Keratinocyte (primary cell): ENCODE data around the gene CCBE1. TPM values are rescaled to one million over a fixed set of nuclear protein-coding genes. Genes with fewer than 3 reads are reported as not detected.

Source experiments
- DNase-seq: peaks from one replicate; pipeline ENCODE4 v3.0.0-alpha.2; 2011; ENCODE audit warnings: low read depth, missing footprints, low spot score
- FAIRE-seq: peaks from 2 replicates; lab custom pipeline; 2011; peaks lifted over from hg19 to GRCh38; lab: Jason Lieb, UNC
- H2AFZ ChIP-seq: 2 replicates; pipeline ENCODE4 v1.6.0; 2012; ENCODE audit warnings: low read length, control low read depth, inconsistent platforms; ENCODE audit not compliant: control insufficient read depth
- H3K27ac ChIP-seq: 2 replicates; pipeline ENCODE4 v1.5.1; 2011; ENCODE audit warnings: low read length; ENCODE audit not compliant: control insufficient read depth, insufficient read depth
- H3K27me3 ChIP-seq: 3 replicates; pipeline ENCODE4 v1.6.0; 2011; ENCODE audit warnings: low read length; ENCODE audit not compliant: control insufficient read depth, insufficient read depth; ENCODE audit errors: extremely low read depth
- H3K36me3 ChIP-seq, 2 experiments: 2 replicates in 1 of 2; 3 replicates in 1 of 2; pipeline ENCODE4 v1.5.1; 2011; ENCODE audit warnings: low read length in 2 of 2, mild to moderate bottlenecking in 1 of 2; ENCODE audit not compliant: control insufficient read depth in 2 of 2, insufficient read depth in 2 of 2; ENCODE audit errors: extremely low read depth in 1 of 2
- H3K4me1 ChIP-seq: 3 replicates; pipeline ENCODE4 v1.5.1; 2011; ENCODE audit warnings: low read length; ENCODE audit not compliant: control insufficient read depth, insufficient read depth; ENCODE audit errors: extremely low read depth
- H3K4me2 ChIP-seq: 3 replicates; pipeline ENCODE4 v1.6.0; 2011; ENCODE audit warnings: low read depth, low read length; ENCODE audit not compliant: control insufficient read depth, insufficient read depth; ENCODE audit errors: extremely low read depth
- H3K4me3 ChIP-seq, 3 experiments: fragments of 200-600 bp in 1 of 3; sonication (generic) in 1 of 3; 2 replicates in 2 of 3; 3 replicates in 1 of 3; pipeline ENCODE4 v1.5.1; 2011 to 2016; ENCODE audit warnings: low read length in 3 of 3, mild to moderate bottlenecking in 3 of 3, control low read depth in 2 of 3, inconsistent platforms in 1 of 3, low read depth in 1 of 3, mixed read lengths in 1 of 3, mixed run types in 1 of 3, moderate library complexity in 1 of 3; ENCODE audit not compliant: control insufficient read depth in 2 of 3, insufficient read depth in 2 of 3; ENCODE audit errors: extremely low read depth in 1 of 3
- H3K79me2 ChIP-seq: 2 replicates; pipeline ENCODE4 v1.6.0; 2012; ENCODE audit warnings: low read length; ENCODE audit not compliant: control insufficient read depth, insufficient read depth
- H3K9ac ChIP-seq: 3 replicates; pipeline ENCODE4 v1.6.0; 2011; ENCODE audit warnings: low read length; ENCODE audit not compliant: control insufficient read depth, insufficient read depth; ENCODE audit errors: extremely low read depth
- H3K9me1 ChIP-seq: 3 replicates; pipeline ENCODE4 v1.6.0; 2011; ENCODE audit warnings: low read length; ENCODE audit not compliant: control insufficient read depth, insufficient read depth; ENCODE audit errors: extremely low read depth
- H3K9me3 ChIP-seq: 2 replicates; pipeline ENCODE4 v1.5.1; 2012; ENCODE audit warnings: low read depth, low read length; ENCODE audit not compliant: control insufficient read depth
- H4K20me1 ChIP-seq: 3 replicates; pipeline ENCODE4 v1.6.0; 2011; ENCODE audit warnings: low read length; ENCODE audit not compliant: control insufficient read depth, insufficient read depth; ENCODE audit errors: extremely low read depth
- EZH2 ChIP-seq: IDR thresholded peaks from one replicate; pipeline ENCODE4 v1.6.1; 2012; ENCODE audit warnings: inconsistent platforms, mild to moderate bottlenecking, low read length, moderate library complexity
- dilution Hi-C: fragments of 300-500 bp; cut with MboI; formaldehyde crosslinking; loops from one replicate; pipeline ENCODE4 v1.7.0; 2020; ENCODE audit warnings: low sequenced_read_pairs; ENCODE audit not compliant: extremely low pct_ligation_motif_present
- polyA plus RNA-seq, 5 experiments: library from polyadenylated mRNA; depleted of rRNA in 3 of 5; stranded (reverse) in 3 of 5; stranded (forward) in 1 of 5; unstranded in 1 of 5; fragments of >200 nt; gene quantifications; 1 replicate in 1 of 5; 2 replicates in 3 of 5; 3 replicates in 1 of 5; pipeline versions ENCODE4 v1.2.1 to v1.2.3, GENCODE V29; 2011 to 2012; ENCODE audit warnings: missing spikeins in 2 of 5, low read depth in 1 of 5, low replicate concordance in 1 of 5
- TF ChIP-seq, protein P1 (sequence below), 3 experiments: IDR thresholded peaks in 1 of 3; conservative IDR thresholded peaks in 1 of 3; optimal IDR thresholded peaks in 1 of 3; 2 replicates in 2 of 3; 3 replicates in 1 of 3; pipeline versions ENCODE3 to v1.5.1; 2011; ENCODE audit warnings: low read length in 3 of 3, mild to moderate bottlenecking in 3 of 3, moderate library complexity in 2 of 3, control low read depth in 1 of 3, inconsistent platforms in 1 of 3; ENCODE audit not compliant: insufficient read depth in 2 of 3; ENCODE audit errors: extremely low read depth in 1 of 3

Gene CCBE1
- polyA plus RNA-seq, 1 donor (not counting 4 experiments of a cell fraction or from before 2014, with no cell fraction given), result 20.1 TPM

DNA sequence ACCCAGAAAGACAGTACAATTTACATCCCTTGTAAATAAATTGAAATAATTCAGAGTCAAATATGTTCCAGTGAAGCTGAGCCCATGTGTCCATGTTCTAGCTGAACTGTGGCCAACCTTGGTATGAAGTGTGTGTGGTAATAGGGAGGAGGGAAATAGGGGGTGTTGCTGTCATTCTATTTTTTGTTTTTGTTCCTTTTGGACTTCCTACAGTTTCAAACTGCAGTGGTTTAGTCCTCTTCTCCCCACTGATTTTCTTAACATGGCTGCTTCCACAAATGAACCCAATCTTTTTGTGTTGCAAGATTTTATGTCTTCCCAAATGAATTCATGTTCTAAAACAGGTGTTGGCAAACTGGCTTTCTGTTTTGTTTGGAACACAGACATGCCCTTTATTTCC, 156.9 kb downstream of the CCBE1 start:
- H3K36me3 ChIP-seq, result no peaks in the 10 kb centered on the region
- H4K20me1 ChIP-seq, result no peaks in the 10 kb centered on the region
- no peak overlapping the region for H2AFZ ChIP-seq
- no peaks in the 10 kb centered on the region for H3K9me1 ChIP-seq
- no peak overlapping the region for H3K27ac ChIP-seq
- no peak overlapping the region for H3K4me2 ChIP-seq
- H3K9me3 ChIP-seq, result no peaks in the 10 kb centered on the region
- DNase-seq, result no peak
- H3K27me3 ChIP-seq, result no peaks in the 10 kb centered on the region
- H3K9ac ChIP-seq, result no peak overlapping the region
- TF ChIP-seq EZH2, result no peak
- TF ChIP-seq, protein P1, sequence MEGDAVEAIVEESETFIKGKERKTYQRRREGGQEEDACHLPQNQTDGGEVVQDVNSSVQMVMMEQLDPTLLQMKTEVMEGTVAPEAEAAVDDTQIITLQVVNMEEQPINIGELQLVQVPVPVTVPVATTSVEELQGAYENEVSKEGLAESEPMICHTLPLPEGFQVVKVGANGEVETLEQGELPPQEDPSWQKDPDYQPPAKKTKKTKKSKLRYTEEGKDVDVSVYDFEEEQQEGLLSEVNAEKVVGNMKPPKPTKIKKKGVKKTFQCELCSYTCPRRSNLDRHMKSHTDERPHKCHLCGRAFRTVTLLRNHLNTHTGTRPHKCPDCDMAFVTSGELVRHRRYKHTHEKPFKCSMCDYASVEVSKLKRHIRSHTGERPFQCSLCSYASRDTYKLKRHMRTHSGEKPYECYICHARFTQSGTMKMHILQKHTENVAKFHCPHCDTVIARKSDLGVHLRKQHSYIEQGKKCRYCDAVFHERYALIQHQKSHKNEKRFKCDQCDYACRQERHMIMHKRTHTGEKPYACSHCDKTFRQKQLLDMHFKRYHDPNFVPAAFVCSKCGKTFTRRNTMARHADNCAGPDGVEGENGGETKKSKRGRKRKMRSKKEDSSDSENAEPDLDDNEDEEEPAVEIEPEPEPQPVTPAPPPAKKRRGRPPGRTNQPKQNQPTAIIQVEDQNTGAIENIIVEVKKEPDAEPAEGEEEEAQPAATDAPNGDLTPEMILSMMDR (optimal IDR thresholded peaks at IDR 0.05 in 1 of 3, IDR thresholded peaks at IDR 0.05 in 1 of 3, conservative IDR thresholded peaks at IDR 0.05 in 1 of 3; ENCODE audit: extremely low read depth in 1 of 3, insufficient read depth in 2 of 3, low read length in 3 of 3), result no peak
- no peak for FAIRE-seq
- H3K79me2 ChIP-seq, result no peaks in the 10 kb centered on the region
- no peak overlapping the region for H3K4me3 ChIP-seq
- H3K4me1 ChIP-seq, result no peaks in the 10 kb centered on the region
- dilution Hi-C loops, result no loop called here

DNA sequence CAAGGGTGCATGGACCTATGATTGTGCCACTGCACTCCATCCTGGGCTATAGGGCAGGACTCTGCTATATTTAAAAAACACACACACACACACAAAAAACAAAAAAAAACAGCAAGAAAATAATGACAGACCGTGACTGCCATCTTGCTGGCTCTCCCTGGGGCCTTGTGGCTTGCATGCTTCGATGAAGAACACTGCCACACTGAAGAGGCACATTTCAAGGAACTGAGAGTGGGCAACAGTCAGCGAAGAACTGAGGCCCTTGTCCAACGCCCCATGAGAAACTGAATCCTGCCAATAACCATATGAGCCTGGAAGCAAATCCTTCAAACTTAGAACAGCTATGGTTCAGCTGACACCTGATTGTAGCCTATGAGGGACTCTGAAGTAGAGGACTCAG, 158.1 kb downstream of the CCBE1 start:
- Histone ChIP-seq H3K4me1 (no peaks in the 10 kb centered on the region), H3K27me3 (no peaks in the 10 kb centered on the region), H3K9me1 (no peaks in the 10 kb centered on the region), H4K20me1 (no peaks in the 10 kb centered on the region), H3K9me3 (no peaks in the 10 kb centered on the region), H3K27ac (no peak overlapping the region), H3K36me3 (no peaks in the 10 kb centered on the region), H3K4me2 (no peak overlapping the region), H3K9ac (no peak overlapping the region), H2AFZ (no peak overlapping the region), H3K79me2 (no peaks in the 10 kb centered on the region), H3K4me3 (no peak overlapping the region)
- FAIRE-seq, result no peak
- dilution Hi-C loops, result no loop called here
- no peak for DNase-seq
- TF ChIP-seq EZH2, result no peak
- TF ChIP-seq, protein P1 (optimal IDR thresholded peaks at IDR 0.05 in 1 of 3, IDR thresholded peaks at IDR 0.05 in 1 of 3, conservative IDR thresholded peaks at IDR 0.05 in 1 of 3; ENCODE audit: extremely low read depth in 1 of 3, insufficient read depth in 2 of 3, low read length in 3 of 3), result no peak
